HG02678 (cell line): ENCODE measurements around the gene MAGI3.
A peak's percentile ranks its signal among the peaks of the same experiment; 100 is the strongest.

Source experiments
- ATAC-seq: cut with Tn5 transposase; IDR thresholded peaks from one replicate; pipeline ENCODE4 v1.9.1; 2021; ENCODE audit warnings: mild to moderate bottlenecking, moderate library complexity; ENCODE audit not compliant: unreplicated experiment

MAGI3 gene

DNA sequence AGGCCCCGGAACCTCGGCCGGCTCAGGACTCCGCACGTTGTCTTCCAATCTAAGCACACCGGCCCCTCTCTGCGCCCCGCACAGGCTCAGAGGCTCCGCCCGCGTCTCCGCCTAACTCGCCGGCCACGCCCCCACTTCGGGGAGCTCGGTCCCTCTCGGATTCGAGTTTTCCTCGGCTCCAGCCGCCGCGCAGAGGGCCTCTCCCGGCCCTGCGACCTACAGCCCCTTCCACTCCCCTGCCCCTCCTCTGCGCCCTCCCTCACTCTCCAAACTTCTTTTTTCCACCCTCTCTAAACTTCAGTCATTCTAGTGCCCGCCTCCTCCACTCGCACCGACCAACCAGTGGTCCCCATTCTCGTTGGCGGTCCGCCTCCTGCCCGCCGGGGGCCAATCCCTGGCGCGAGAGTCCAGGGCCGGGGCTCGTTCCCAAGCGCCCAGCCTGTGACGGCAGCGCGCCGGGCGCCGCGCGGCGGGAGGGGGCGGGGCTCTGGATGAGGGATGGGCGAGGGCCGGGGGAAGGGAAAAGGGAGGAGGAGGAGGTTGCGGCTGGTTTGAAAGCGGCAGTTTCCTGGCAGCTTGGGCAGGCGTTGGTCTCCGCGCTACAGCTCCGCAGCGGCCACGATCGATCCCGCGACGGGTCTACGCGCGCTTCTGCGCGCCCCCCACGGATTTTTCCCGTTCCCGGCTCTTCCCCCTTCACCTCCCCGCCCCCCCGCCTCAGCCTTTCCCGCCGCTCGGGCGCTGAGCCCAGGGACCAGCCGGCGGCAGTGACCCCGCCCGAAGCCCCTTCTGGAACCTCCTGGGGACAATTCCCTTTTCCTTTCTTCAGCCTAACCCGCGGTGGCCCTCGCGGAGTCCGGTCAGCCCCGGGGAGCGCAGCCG, at the start of gene MAGI3:
TSS of gene MAGI3 (plus strand) at position 563 of the 882 bp plus-strand sequence. CDS start 519 bp downstream, outside the sequence.
- peak; percentile 100 for ATAC-seq

DNA sequence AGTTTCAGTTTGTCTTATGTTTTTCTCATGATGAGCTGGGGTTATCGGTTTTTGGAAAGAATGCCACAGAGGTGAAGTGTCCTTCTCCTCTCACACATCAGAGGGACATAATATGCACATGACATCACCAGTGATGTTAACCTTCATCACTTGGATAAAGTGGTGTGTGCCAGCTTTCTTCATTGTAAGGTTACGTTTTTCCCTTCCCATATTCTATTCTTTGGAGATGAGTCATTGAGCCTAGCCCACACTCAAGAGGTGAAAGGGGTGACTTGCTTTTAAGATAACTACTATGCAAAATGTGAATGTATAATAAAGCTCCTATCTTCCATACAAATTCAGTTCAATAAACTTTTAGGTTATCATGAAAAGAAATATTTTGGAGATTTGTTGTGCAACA, 36.7 kb upstream of the MAGI3 start:
- no peak for ATAC-seq

DNA sequence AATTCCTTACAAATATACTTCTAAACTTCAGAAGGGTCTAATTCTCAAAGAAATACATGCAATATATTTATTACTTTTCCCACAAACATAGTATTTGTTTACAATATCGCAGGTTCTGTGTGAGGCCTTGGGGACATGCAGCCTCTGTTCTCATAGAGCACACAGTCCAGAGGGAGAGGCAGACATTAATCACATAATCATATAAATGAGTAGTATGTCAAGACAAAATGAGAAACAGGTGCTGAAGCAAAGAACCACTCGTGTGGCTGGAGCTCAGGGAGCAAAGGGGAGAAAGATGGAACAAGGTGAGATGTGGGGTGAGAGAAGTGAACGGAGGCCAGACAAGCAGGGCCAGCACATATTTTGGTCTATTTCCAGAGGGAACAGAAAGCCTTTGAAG, 26.4 kb upstream of the MAGI3 start:
- ATAC-seq, result no peak

DNA sequence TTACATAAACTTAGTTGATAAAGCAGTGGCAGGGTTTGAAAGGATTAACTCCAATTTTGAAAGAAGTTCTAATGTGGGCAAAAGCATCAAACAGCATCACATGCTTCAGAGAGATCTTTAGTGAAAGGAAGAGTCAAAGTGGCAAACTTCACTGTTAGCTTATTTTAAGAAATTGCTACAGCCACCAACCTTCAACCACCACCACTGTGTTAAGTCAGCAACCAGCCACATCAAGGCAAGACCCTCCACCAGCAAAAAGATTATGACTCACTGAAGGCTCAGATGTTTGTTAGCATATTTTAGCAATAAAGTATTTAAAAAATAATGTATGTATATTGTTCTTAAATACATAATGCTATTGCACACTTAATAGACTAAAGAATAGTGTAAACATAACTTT, 21.3 kb upstream of the MAGI3 start:
- ATAC-seq, result no peak

DNA sequence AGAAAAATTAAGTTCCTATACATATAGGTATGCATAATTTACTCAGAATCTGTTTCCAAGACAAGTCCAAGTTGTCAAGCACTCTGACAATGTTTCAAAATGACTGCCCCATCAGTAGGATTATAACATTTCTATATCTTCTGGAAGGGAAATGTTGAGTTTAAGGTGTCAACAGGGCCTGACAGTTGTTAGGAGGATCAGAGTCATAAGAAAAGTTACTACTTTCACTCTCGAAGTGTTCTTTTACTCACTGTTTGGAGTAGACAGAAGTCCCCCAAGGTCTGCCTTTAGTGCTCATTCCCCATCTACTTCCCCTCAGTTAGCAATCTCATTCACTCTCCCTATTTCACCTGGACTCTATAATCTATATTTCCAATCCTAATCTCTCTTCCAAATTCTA, 20.6 kb upstream of the MAGI3 start:
- ATAC-seq, result no peak

DNA sequence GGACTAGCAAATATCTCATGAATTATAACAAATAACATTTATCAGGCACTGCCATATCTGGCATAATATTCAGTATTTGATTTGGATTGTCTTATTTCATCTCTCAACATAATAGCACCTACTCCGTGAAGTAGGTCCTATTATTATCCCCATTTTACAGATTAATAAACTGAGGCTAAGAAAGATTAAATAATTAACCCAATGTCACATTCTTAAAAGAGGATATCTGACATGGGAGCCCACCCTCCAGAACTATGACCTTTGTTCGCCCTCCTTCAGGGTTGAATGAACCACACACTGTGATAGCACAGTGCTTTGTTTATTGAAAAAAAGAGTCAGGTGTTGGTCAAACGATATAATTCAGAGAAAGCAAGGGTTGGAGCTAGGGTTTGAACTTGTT, 19.4 kb upstream of the MAGI3 start:
- no peak for ATAC-seq

DNA sequence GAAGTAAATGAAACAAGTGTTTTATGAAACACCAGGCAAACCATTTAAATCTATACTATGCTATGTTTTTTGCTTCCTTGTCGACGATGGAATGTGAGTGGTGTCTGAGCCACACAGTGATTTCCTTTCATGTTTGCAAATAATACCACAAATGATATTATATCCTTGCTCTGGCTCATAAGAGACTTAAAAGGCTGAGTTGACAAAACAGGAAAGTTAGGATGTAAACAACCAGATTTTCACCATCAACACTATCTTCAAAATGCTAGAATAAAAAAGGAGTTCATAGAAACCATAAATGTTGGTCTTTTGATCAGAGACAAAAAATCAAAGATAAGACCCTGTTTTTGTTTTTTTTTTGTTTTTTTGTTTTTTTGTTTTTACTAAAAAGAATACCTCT, 17.8 kb upstream of the MAGI3 start:
- no peak for ATAC-seq

DNA sequence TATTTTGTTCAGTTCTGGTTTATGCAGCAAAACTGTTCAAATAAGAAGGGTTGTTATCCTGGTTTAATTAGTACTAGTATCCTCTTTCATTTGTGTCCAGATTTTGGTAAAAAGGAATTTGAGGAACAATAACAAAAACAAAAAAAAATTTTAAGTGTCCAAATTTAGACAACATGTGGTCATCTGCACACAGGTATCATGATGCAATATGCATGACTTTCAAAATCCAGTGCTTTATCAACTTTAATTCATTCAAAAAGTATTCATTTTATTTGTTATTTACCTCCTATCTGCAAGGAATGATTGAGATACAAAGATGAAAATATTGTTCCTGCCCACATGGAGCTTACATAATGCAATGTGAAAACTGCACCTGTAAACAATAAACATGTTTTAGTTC, 16.7 kb upstream of the MAGI3 start:
- no peak for ATAC-seq

DNA sequence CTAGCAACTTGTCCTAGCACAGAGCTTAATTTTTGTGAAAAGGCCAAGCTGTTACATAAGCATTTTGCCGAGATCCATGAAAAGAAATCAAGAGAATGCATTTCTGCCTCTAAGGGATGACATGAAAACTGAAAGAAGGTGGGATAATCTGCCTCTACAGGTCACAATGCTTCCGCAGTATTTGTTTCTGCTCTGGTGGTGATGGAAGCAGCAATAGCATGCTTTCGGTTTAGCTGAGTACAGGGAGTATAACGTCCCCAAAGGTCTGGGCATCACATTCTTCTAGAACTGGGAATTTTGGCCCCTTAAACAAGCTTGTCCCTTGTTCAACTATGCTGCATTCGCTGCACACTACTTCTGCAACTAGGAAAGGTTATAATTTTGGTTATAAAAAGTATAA, 14.4 kb upstream of the MAGI3 start:
- ATAC-seq, result no peak

DNA sequence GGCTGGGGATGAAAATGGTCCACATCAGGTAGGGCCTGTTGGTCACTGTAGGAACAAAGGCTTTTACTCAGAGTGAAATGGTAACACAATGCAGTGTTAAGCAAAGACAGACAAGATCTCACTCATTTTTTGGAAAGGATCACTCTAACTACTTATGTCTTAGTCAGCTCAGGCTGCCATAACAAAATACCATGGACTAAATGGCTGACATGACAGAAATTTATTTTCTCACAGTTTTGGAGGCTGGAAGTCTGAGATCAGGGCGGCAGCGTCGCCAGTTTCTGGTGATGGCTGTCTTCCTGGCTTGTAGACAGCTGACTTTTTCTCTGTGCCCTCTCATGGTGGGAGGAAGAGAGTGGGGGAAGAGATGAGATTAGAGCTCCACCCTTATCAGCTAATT, 10.2 kb upstream of the MAGI3 start:
- no peak for ATAC-seq

DNA sequence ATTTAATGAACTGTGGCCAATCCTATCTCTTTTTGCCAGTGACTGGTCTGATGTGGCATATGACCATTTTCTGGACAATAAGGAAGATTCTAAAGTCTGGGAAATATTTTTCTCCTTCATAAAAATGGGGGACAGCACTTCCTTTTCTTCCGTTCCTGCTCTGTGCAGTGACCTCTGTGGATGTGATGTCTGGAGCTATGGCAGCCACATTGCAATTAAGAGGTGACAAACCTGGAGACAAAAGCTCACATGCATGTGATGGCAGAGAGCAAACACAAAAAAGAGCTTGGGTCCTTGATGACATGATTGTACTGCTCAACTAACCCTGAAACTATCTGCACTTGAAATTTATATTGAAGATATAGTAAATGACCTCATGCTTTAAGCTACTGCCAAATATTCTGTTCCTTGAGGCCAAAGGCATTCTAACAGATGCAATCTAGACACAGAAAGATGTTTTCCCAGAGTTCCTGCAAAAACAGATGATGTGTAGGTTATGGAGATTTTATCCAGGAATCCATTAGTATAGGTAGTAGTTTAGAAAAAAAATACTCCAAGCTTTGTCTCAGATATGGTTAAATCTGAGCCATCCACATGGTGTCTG, 2.2 kb upstream of the MAGI3 start:
- ATAC-seq, result no peak

DNA sequence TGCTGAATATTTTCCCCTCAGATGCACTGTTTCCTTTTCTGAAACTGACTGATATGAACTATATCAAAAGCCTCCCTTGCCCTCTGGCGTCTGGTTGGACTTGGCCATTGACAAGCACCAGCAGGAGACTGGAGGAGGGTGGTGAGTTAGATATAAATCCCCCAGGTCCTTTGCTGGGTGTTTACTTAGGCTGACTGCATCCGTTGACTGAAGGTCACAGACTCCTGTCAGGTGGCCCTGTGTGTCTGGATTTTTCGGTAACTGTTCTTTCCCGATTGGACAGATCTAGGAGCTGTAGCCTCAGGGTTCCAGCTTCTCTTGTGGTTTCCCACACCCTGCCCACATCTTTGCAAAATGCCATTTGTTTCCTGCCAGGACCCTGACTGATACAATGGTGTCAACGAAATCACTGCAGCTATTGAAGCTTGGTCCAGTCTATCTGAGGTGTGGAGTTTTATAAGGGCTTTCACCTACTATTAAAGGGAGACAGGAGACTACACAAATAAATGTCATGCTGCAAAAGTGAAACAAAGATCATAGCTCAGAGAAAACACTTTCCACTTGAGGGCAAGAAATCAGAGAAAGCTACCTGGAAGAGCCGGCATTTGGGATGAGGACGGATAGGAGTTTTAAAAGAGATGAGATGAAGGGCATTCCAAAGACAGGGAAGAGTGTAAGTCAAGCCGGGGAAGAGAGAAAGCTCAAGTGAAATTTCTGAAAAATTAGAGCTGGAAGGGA, 1.5 kb upstream of the MAGI3 start:
- ATAC-seq, result no peak

DNA sequence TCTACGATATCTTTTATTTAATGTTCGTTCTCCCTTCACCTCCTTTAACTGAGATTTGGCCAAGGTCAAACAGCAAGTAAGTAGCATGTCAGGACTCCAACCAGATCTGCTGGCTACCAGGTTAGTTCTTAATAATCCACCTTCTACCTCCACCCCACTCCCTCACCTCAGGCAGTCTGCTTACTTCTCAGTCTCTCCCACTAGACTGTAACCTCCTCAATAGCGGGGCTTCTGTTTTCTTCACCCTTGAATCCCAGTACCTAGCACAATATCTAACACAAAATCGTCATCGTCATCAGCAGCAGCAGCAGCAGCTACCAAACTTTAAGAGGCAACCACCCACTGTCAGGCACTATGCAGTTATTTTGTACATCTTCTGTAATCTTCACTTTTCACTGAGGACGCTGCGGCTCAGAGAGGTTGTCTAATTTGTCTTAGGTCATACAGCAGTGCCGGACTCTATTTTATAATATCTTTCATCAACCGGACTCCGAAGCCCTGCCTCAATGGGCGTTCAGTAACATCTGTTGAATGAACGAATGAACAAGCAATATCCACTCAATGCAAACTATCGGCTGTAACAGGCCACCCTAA, 859 bp upstream of the MAGI3 start:
- no peak for ATAC-seq

DNA sequence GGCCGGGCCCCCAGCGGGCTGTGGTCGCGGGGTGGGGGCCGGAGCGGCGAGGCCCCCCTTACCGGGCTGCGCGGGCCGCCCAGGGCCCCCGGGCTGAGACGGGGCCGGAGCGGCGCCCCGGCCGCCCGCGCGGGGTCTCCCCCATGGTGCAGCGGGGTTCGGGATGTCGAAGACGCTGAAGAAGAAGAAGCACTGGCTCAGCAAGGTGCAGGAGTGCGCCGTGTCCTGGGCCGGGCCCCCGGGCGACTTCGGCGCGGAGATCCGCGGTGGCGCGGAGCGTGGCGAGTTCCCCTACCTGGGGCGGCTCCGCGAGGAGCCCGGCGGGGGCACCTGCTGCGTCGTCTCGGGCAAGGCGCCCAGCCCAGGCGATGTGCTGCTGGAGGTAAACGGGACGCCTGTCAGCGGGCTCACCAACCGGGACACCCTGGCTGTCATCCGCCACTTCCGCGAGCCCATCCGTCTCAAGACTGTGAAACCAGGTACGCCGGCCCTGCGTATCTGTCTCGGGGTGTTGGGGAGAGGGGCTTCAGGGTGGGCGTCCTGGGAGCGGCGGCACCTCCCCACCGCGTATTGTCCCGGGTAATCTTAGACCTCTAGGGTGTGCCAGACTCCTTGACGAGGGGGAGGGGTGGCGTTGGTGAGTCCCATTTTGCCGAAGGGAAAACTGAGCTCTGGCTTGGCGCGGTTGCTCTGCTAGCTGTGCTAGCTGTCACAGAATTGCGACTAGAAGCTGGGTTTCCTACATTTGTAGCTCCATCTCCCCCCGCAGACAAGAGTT, 745 bp downstream of the MAGI3 start:
- ATAC-seq, result no peak

DNA sequence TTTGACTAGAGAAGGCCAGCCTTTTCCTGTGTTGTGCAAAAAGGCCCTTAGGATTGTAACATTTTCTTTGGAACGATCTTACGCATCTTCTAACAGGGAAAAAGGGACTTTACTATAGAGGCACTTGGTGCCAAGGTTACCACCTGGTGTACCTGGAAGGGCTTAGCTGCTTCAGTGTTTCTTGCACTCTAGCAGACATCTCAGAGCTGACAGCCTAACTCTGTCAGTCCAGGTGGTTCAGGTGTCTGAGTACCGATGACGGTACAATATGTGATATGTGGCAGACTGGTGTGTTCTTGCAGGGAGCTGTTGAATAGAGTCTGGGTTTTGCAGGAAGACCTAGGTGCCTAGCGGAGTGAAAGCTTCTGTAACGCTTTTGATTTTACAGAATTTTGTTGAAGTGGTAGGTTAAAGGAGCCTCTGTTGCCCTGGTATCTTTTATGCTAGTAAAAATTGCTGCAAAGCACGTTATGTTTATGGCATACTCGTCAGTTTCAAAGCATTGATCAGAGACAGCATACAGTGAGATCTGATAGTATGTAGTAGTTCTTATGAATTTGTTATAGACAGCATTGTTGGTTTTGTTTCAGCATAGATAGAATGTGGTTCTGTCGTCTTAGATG, 1.4 kb downstream of the MAGI3 start:
- no peak for ATAC-seq

DNA sequence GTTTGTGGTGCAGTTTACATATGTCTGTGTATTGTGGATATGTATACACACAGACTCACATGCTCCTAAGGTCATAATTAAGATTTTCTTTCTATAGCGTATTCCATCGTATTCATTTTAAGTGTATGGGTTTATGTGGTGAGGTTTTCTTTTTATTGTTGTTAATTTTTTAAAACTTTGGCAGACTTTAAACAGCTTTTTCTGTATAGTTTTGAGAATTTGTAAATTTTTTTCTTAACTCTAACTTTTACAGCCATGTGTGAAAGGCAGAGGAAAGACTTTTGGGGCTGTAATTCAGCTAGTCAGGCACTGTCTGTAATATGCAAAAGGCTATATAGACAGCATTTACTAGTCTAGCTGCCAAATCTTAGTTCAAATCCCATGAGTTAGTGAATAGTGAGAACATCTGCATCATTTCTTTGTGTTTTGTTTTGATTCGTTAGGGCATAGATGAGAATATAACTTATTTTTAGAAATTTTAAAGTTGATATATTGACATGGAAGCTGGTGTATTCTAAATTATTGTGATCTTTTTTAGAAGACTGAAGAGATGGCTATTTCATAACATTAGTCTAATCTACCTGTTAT, 2.3 kb downstream of the MAGI3 start:
- ATAC-seq, result no peak

DNA sequence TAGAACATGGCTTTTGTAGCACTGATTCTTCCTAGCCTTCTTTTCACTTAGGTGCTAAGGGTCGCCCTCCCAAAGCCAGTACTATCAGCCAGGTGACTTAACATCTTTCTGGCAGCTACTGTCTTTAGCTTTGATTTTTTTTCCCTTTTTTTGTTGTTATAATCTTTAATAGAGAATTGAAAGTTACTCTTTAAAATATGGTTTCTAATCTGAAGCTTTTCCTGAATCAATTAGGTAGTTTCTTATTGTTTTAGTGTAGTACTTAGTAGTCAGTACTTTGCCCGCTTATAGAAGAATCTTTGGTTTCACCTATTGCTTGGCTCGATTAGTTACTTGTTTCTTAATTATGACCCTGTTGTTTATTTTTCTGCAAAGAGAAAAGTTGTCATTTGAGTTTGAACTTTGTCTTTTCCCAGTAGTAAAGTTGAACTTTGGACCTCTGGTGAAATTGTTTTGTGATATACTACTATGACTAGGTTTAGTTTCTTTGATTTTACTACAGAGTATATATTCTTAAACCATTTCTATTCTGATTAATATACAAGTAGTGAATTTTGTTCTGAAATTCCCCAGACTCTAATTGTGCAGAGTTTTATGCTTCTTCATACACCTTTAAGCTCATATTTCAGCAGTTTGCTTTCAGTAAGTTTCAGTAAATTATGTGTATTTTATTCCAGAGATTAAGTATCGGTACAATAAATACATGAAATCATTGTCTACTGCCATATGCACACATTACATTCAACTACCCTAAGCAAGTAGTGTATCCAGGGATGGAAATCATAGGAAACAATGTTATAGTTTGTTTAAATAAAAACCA, 3.9 kb downstream of the MAGI3 start:
- ATAC-seq, result no peak

DNA sequence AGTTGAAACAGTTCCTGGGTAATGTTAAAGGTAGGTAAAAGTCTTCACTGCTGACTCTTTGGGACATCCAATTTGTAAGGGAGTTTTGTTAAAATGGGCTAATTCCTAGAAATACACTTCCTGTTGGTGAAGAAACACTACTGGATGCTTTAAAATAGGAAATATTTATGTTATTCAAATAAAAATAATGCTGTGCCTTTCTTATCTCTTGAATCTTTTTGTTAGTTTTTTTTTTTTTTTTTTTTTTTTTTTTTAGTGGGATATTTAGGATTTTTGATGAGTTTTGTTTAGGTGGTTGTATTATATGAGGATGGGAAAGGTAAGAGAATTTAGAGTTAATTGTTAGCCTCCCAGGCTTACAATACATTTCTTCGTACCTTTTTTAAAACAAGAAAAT, 4.5 kb downstream of the MAGI3 start:
- ATAC-seq, result no peak

DNA sequence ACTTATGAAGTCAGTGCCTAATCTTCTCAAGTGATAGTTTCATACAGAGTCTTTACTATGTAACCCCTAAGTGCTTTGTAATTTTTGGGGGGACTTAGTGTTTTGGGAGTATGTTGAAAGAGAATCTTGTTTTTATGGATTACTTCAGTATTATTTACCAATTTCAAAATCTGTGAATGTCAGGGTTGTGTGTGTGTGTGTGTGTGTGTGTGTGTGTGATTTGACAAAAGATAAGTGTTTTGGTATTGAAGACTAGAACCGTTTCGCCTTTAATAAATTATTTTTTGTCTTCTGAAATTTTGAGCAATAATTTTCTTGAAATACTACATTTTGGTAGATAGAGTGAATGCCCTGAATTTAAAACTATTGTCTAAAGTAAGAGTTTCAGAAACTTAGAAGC, 5.8 kb downstream of the MAGI3 start:
- ATAC-seq, result no peak
